ENCODE measurements around the gene NDC80.

Gene NDC80

DNA sequence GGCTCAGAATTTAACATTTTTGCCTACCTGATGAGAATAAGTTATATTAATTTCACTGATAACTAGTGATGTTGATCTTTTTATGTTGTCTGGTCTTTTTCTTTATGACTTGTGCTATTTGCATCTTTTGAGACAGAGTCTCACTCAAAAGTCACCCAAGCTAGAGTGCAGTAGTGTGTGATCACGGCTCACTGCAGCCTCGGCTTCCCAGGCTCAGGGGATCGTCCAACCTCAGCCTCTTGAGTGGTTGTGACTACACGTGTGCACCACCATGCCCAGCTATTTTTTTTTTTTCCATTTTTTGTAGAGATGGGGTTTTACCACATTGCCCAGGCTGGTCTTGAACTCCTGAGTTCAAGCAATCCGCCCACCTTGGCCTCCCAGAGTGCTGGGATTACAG is 91.6 kb downstream of the NDC80 start (continued):
- TF ChIP-seq ZNF302 (tag by site-specific recombination; IDR thresholded peaks at IDR 0.05; ENCODE audit: low read depth): no peak
- TF ChIP-seq ZNF274 (IDR thresholded peaks at IDR 0.05; ENCODE audit: low read length): no peak
- TF ChIP-seq ZNF274 (tag by site-specific recombination; IDR thresholded peaks at IDR 0.05; ENCODE audit: borderline replicate concordance): no peak
- TF ChIP-seq ZNF585B (tag by site-specific recombination; IDR thresholded peaks at IDR 0.05): no peak
- no peak for TF ChIP-seq ZNF350 (tag by site-specific recombination; IDR thresholded peaks at IDR 0.05)
- TF ChIP-seq ZFP37 (tag by site-specific recombination; IDR thresholded peaks at IDR 0.05): no peak
- TF ChIP-seq ZNF366 (tag by site-specific recombination; conservative IDR thresholded peaks at IDR 0.05): no peak
- no peak for TF ChIP-seq MEIS1 (CRISPR knock-in tag; IDR thresholded peaks at IDR 0.05; ENCODE audit: borderline replicate concordance)
